ENCODE results near the gene PEDS1.
A peak's percentile ranks its signal among the peaks of the same experiment; 100 is the strongest.

Gene PEDS1

GRCh38 chr20:50193199-50193835 lies 39.8 kb upstream of the PEDS1 start:
- no peak for ATAC-seq

GRCh38 chr20:50192364-50193198 lies 39.1 kb upstream of the PEDS1 start:
- Mint-ChIP-seq H3K4me1 (peaks cover 39% of the 10 kb centered on the region), H3K9me3 (no peaks in the 10 kb centered on the region), H3K36me3 (no peaks in the 10 kb centered on the region), H3K4me3 (peak overlapping the region; percentile 86), H3K27ac (peak overlapping the region; percentile 82), H3K27me3 (no peaks in the 10 kb centered on the region)
- ATAC-seq, result no peak

More at GRCh38 chr20:50193199-50193835, 39.8 kb upstream of the PEDS1 start:
- Mint-ChIP-seq H3K27me3 (no peaks in the 10 kb centered on the region), H3K36me3 (no peaks in the 10 kb centered on the region), H3K4me1 (peaks cover 40% of the 10 kb centered on the region), H3K4me3 (peak overlapping the region; percentile 86), H3K9me3 (no peaks in the 10 kb centered on the region), H3K27ac (peak overlapping the region; percentile 82)

GRCh38 chr20:50191544-50192363 lies 38.2 kb upstream of the PEDS1 start:
- peak overlapping the region; percentile 82 for H3K27ac Mint-ChIP-seq
- ATAC-seq, result peak; percentile 60

GRCh38 chr20:50191065-50191543 lies 37.6 kb upstream of the PEDS1 start:
- H3K36me3 Mint-ChIP-seq, result no peaks in the 10 kb centered on the region
- H3K4me3 Mint-ChIP-seq, result peak overlapping the region; percentile 78
- H3K9me3 Mint-ChIP-seq, result no peaks in the 10 kb centered on the region
- H3K4me1 Mint-ChIP-seq, result peaks cover 36% of the 10 kb centered on the region
- H3K27ac Mint-ChIP-seq, result peak overlapping the region; percentile 82
- ATAC-seq, result peak; percentile 60
- peaks cover 2% of the 10 kb centered on the region for H3K27me3 Mint-ChIP-seq

More at GRCh38 chr20:50191544-50192363, 38.2 kb upstream of the PEDS1 start:
- H3K4me3 Mint-ChIP-seq, result peak overlapping the region; percentile 86
- no peaks in the 10 kb centered on the region for H3K36me3 Mint-ChIP-seq
- no peaks in the 10 kb centered on the region for H3K9me3 Mint-ChIP-seq
- no peaks in the 10 kb centered on the region for H3K27me3 Mint-ChIP-seq
- peaks cover 31% of the 10 kb centered on the region for H3K4me1 Mint-ChIP-seq

- peaks cover 9% of the 10 kb centered on the region for H3K27me3 Mint-ChIP-seq
- peak; percentile 82 for ATAC-seq
Measured at GRCh38 chr20:50190251-50191064, 36.9 kb upstream of the PEDS1 start, which contains the start of gene CEBPB. Gene CEBPB, plus strand, starts transcription at chr20:50190830. Its CDS starts 204 bp downstream, at chr20:50191034.

GRCh38 chr20:50189681-50190250 lies 36.2 kb upstream of the PEDS1 start:
- peak overlapping the region; percentile 62 for H3K4me3 Mint-ChIP-seq
- H3K4me1 Mint-ChIP-seq, result peaks cover 32% of the 10 kb centered on the region
- no peak overlapping the region for H3K27ac Mint-ChIP-seq
- H3K36me3 Mint-ChIP-seq, result no peaks in the 10 kb centered on the region
- no peaks in the 10 kb centered on the region for H3K9me3 Mint-ChIP-seq
- ATAC-seq, result peak; percentile 5
- peaks cover 16% of the 10 kb centered on the region for H3K27me3 Mint-ChIP-seq

More at GRCh38 chr20:50190251-50191064, 36.9 kb upstream of the PEDS1 start, which contains the start of gene CEBPB:
- peak within 1 kb of the TSS; percentile 82 for H3K27ac Mint-ChIP-seq
- H3K4me3 Mint-ChIP-seq, result peak within 1 kb of the TSS; percentile 82
- H3K36me3 Mint-ChIP-seq, result no peaks in the 10 kb centered on the region
- H3K4me1 Mint-ChIP-seq, result peaks cover 38% of the 10 kb centered on the region
- H3K9me3 Mint-ChIP-seq, result no peaks in the 10 kb centered on the region

GRCh38 chr20:50188879-50189680 lies 35.6 kb upstream of the PEDS1 start:
- no peaks in the 10 kb centered on the region for H3K9me3 Mint-ChIP-seq
- no peaks in the 10 kb centered on the region for H3K36me3 Mint-ChIP-seq
- no peak overlapping the region for H3K27ac Mint-ChIP-seq
- peaks cover 28% of the 10 kb centered on the region for H3K4me1 Mint-ChIP-seq
- ATAC-seq, result no peak
- H3K4me3 Mint-ChIP-seq, result no peak overlapping the region
- H3K27me3 Mint-ChIP-seq, result peaks cover 23% of the 10 kb centered on the region

GRCh38 chr20:50188287-50188688 lies 34.8 kb upstream of the PEDS1 start:
- H3K4me3 Mint-ChIP-seq, result no peak overlapping the region
- H3K27ac Mint-ChIP-seq, result no peak overlapping the region
- H3K36me3 Mint-ChIP-seq, result no peaks in the 10 kb centered on the region
- H3K27me3 Mint-ChIP-seq, result peaks cover 31% of the 10 kb centered on the region
- peaks cover 20% of the 10 kb centered on the region for H3K4me1 Mint-ChIP-seq
- no peak for ATAC-seq
- H3K9me3 Mint-ChIP-seq, result no peaks in the 10 kb centered on the region

- Mint-ChIP-seq H3K36me3 (no peaks in the 10 kb centered on the region), H3K27me3 (peaks cover 31% of the 10 kb centered on the region), H3K4me3 (no peak overlapping the region), H3K9me3 (no peaks in the 10 kb centered on the region), H3K27ac (no peak overlapping the region), H3K4me1 (peaks cover 12% of the 10 kb centered on the region)
- ATAC-seq, result no peak
Measured at GRCh38 chr20:50187403-50188051, 34.0 kb upstream of the PEDS1 start.

GRCh38 chr20:50186987-50187402 lies 33.5 kb upstream of the PEDS1 start:
- Mint-ChIP-seq H3K4me3 (no peak overlapping the region), H3K9me3 (no peaks in the 10 kb centered on the region), H3K36me3 (no peaks in the 10 kb centered on the region), H3K27ac (no peak overlapping the region), H3K27me3 (peaks cover 31% of the 10 kb centered on the region), H3K4me1 (peaks cover 10% of the 10 kb centered on the region)
- ATAC-seq, result no peak

GRCh38 chr20:50186151-50186885 lies 32.8 kb upstream of the PEDS1 start:
- no peak for ATAC-seq
- H3K9me3 Mint-ChIP-seq, result no peaks in the 10 kb centered on the region
- peaks cover 31% of the 10 kb centered on the region for H3K27me3 Mint-ChIP-seq
- H3K36me3 Mint-ChIP-seq, result no peaks in the 10 kb centered on the region
- H3K27ac Mint-ChIP-seq, result peak overlapping the region; percentile 42
- H3K4me1 Mint-ChIP-seq, result peaks cover 10% of the 10 kb centered on the region
- H3K4me3 Mint-ChIP-seq, result no peak overlapping the region

- Mint-ChIP-seq H3K36me3 (no peaks in the 10 kb centered on the region), H3K9me3 (no peaks in the 10 kb centered on the region), H3K27ac (no peak overlapping the region), H3K4me3 (no peak overlapping the region), H3K4me1 (peaks cover 10% of the 10 kb centered on the region), H3K27me3 (peaks cover 31% of the 10 kb centered on the region)
- no peak for ATAC-seq
Measured at GRCh38 chr20:50185426-50185825, 31.9 kb upstream of the PEDS1 start.

Measured in stimulated activated memory B cell treated with anti-CD40 and anti-IgM and Interleukin-4, amounts not matched to agents 10 μg/mL and 1 μg/mL and 100 μg/mL, for 72 hours (primary cell).